ENCODE measurements around the gene CRABP2. TPM values are rescaled to one million over a fixed set of nuclear protein-coding genes. Genes with fewer than 3 reads are reported as not detected.

CRABP2 gene
- total RNA-seq, 1 donor from 2014 or later = 110 TPM

DNA sequence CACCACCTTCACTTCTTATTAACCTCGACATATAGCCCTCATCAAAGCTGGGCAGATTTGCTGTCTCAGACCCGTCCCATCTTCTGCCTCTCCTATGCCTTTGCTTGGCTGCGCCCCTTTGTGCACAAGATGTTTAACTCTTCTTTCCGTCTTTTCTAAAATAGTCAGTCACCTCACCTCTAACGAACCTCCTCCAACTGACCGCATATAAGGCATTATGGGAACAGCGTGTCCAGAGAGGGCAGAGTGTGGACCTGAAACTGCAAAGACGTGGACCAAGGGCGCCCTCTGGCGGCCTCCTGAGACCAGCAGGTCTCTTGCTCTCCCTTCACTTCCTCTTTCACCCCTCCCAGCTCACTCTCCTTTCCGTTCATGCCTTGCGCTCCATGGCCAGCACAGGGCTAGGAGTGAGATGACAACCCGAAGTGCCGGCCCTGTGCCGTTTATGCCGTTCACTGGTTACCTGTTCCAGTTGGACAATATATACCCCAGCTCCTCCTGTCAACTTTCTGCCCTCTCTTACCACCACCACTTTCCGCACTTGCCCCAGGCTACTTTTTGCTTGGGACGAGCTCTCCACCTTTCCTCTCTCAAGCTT is 20.4 kb upstream of the CRABP2 start:
- peaks cover 64% of the 10 kb centered on the region for H4K20me1 ChIP-seq (ENCODE audit: low read depth)
- TF ChIP-seq EZH2phosphoT487 (IDR thresholded peaks at IDR 0.05) (no peak), CTCF (IDR thresholded peaks at IDR 0.05) (peak; percentile 94), EZH2 (IDR thresholded peaks at IDR 0.05) (no peak)
- no peaks in the 10 kb centered on the region for H3K36me3 ChIP-seq
- H3K27ac ChIP-seq = no peak overlapping the region
- Mint-ChIP-seq H3K27ac (no peak overlapping the region), H3K36me3 (peaks cover 22% of the 10 kb centered on the region), H3K27me3 (ENCODE audit: insufficient read depth, low read depth) (peaks cover 7% of the 10 kb centered on the region), H3K4me3 (no peak overlapping the region), H3K9me3 (no peaks in the 10 kb centered on the region), H3K4me1 (peaks cover 13% of the 10 kb centered on the region)
- H3K4me3 ChIP-seq = peak overlapping the region; percentile 100
- H3K79me2 ChIP-seq (ENCODE audit: low read depth) = peaks cover 76% of the 10 kb centered on the region
- no peak overlapping the region for H2AFZ ChIP-seq (replicated peaks)
- H3K9me3 ChIP-seq (ENCODE audit: low read depth) = no peaks in the 10 kb centered on the region
- no peak overlapping the region for H3K9ac ChIP-seq
- H3K4me1 ChIP-seq = peaks cover 29% of the 10 kb centered on the region
- H3K4me2 ChIP-seq = peak overlapping the region; percentile 98
- peaks cover 25% of the 10 kb centered on the region for H3F3A ChIP-seq (ENCODE audit: low read depth)
- H3K27me3 ChIP-seq = no peaks in the 10 kb centered on the region
- DNase-seq (ENCODE audit: low spot score) = peak; percentile 94

- TF ChIP-seq EZH2 (IDR thresholded peaks at IDR 0.05) = no peak
- TF ChIP-seq EZH2phosphoT487 (IDR thresholded peaks at IDR 0.05) = no peak
- no peak for TF ChIP-seq CTCF (IDR thresholded peaks at IDR 0.05)
- Mint-ChIP-seq H3K4me1 (peaks cover 9% of the 10 kb centered on the region), H3K9me3 (no peaks in the 10 kb centered on the region), H3K36me3 (peaks cover 28% of the 10 kb centered on the region), H3K27me3 (ENCODE audit: insufficient read depth, low read depth) (peaks cover 2% of the 10 kb centered on the region), H3K27ac (no peak overlapping the region), H3K4me3 (peak overlapping the region; percentile 25)
- Histone ChIP-seq H3F3A (ENCODE audit: low read depth) (peaks cover 12% of the 10 kb centered on the region), H3K9me3 (ENCODE audit: low read depth) (no peaks in the 10 kb centered on the region), H3K79me2 (ENCODE audit: low read depth) (peaks cover 40% of the 10 kb centered on the region), H3K9ac (no peak overlapping the region), H3K36me3 (no peaks in the 10 kb centered on the region), H2AFZ (replicated peaks) (no peak overlapping the region), H3K4me3 (no peak overlapping the region), H3K27ac (no peak overlapping the region), H4K20me1 (ENCODE audit: low read depth) (peaks cover 34% of the 10 kb centered on the region), H3K27me3 (no peaks in the 10 kb centered on the region), H3K4me2 (no peak overlapping the region), H3K4me1 (peaks cover 12% of the 10 kb centered on the region)
- DNase-seq (ENCODE audit: low spot score) = no peak
These were observed 16.2 kb upstream of the CRABP2 start for GRCh38 chr1:156721535-156721934.

DNA sequence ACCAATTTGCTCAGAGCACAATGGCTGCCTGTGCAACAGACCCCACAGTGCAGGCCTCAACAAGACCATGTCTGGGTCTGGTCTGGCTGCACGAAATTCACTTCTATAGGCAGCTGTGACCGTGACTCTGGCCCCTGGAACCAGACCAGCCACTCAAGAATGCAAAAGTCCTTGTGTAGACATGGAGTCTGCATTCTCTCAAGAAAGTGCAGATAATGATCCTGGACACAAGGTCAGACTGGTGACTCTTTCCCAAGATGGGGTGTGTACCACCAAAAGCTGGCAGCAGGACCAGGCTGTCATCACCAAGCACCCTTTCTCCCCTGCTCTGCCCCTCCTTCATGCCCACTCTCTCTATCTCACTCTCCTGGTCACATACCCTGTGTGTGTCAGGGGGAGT is 15.7 kb upstream of the CRABP2 start:
- H3K27ac ChIP-seq = no peak overlapping the region

More for the DNA sequence above, 15.7 kb upstream of the CRABP2 start:
- Mint-ChIP-seq H3K27ac (no peak overlapping the region), H3K4me1 (peaks cover 9% of the 10 kb centered on the region), H3K27me3 (ENCODE audit: insufficient read depth, low read depth) (peaks cover 2% of the 10 kb centered on the region), H3K36me3 (peaks cover 30% of the 10 kb centered on the region), H3K4me3 (no peak overlapping the region), H3K9me3 (no peaks in the 10 kb centered on the region)
- no peaks in the 10 kb centered on the region for H3K27me3 ChIP-seq
- H4K20me1 ChIP-seq (ENCODE audit: low read depth) = peaks cover 30% of the 10 kb centered on the region
- H3K4me2 ChIP-seq = no peak overlapping the region
- DNase-seq (ENCODE audit: low spot score) = no peak
- H3F3A ChIP-seq (ENCODE audit: low read depth) = peaks cover 8% of the 10 kb centered on the region
- H2AFZ ChIP-seq (replicated peaks) = no peak overlapping the region
- H3K4me3 ChIP-seq = no peak overlapping the region
- H3K9ac ChIP-seq = no peak overlapping the region
- peaks cover 8% of the 10 kb centered on the region for H3K4me1 ChIP-seq
- H3K79me2 ChIP-seq (ENCODE audit: low read depth) = peaks cover 36% of the 10 kb centered on the region
- H3K9me3 ChIP-seq (ENCODE audit: low read depth) = no peaks in the 10 kb centered on the region
- TF ChIP-seq EZH2phosphoT487 (IDR thresholded peaks at IDR 0.05) (no peak), CTCF (IDR thresholded peaks at IDR 0.05) (no peak), EZH2 (IDR thresholded peaks at IDR 0.05) (no peak)
- no peaks in the 10 kb centered on the region for H3K36me3 ChIP-seq
